GM18520 (cell line): ENCODE results near the gene LRTM2.

Experiments used
- ATAC-seq: cut with Tn5 transposase; IDR thresholded peaks from one replicate; pipeline ENCODE4 v1.9.1; 2021; ENCODE audit not compliant: unreplicated experiment

The LRTM2 gene

GRCh38 chr12:1882850-1883470 is 62.6 kb downstream of the LRTM2 start:
- ATAC-seq, result no peak

- ATAC-seq, result no peak
These were observed 63.1 kb downstream of the LRTM2 start for GRCh38 chr12:1883513-1883912.

- no peak for ATAC-seq
These were observed 64.3 kb downstream of the LRTM2 start for GRCh38 chr12:1884651-1885050.

GRCh38 chr12:1885082-1885596 is 64.8 kb downstream of the LRTM2 start:
- ATAC-seq, result no peak

- no peak for ATAC-seq
These were observed 65.4 kb downstream of the LRTM2 start for GRCh38 chr12:1885599-1886245.
